ENCODE data around the gene GOLGA7B.

DNA sequence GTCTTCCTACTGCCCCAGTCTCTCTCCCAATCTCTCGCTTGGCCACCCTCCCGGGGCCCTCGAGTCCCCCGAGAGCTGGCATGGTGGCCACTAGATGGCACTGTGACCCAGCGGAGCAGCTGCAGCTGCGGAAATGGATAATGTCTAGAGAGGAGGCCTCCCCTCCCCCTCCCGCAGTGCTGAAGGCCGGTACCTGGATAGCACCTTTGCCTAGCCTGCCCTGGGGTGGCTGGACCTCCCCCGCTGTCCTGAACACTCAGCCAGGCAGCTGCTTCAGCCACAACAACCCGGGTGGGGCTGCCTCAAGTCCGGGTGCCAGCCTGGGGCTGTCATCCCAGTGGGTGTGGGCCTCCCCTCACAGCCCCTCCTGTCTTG lies 65.2 kb downstream of the GOLGA7B start:
- TF ChIP-seq, protein P1, sequence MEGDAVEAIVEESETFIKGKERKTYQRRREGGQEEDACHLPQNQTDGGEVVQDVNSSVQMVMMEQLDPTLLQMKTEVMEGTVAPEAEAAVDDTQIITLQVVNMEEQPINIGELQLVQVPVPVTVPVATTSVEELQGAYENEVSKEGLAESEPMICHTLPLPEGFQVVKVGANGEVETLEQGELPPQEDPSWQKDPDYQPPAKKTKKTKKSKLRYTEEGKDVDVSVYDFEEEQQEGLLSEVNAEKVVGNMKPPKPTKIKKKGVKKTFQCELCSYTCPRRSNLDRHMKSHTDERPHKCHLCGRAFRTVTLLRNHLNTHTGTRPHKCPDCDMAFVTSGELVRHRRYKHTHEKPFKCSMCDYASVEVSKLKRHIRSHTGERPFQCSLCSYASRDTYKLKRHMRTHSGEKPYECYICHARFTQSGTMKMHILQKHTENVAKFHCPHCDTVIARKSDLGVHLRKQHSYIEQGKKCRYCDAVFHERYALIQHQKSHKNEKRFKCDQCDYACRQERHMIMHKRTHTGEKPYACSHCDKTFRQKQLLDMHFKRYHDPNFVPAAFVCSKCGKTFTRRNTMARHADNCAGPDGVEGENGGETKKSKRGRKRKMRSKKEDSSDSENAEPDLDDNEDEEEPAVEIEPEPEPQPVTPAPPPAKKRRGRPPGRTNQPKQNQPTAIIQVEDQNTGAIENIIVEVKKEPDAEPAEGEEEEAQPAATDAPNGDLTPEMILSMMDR (IDR thresholded peaks at IDR 0.05; ENCODE audit: low read depth, low read length), result peak; percentile 75
- TF ChIP-seq EZH2phosphoT487 (IDR thresholded peaks at IDR 0.05; ENCODE audit: low read depth), result no peak
